ENCODE measurements around the gene ZNF143.
"Not testable (repeated sequence)": the region's sequence is repeated elsewhere in the genome, so short reads cannot be mapped to it uniquely, and the experiment has no call there.

ZNF143 gene

DNA sequence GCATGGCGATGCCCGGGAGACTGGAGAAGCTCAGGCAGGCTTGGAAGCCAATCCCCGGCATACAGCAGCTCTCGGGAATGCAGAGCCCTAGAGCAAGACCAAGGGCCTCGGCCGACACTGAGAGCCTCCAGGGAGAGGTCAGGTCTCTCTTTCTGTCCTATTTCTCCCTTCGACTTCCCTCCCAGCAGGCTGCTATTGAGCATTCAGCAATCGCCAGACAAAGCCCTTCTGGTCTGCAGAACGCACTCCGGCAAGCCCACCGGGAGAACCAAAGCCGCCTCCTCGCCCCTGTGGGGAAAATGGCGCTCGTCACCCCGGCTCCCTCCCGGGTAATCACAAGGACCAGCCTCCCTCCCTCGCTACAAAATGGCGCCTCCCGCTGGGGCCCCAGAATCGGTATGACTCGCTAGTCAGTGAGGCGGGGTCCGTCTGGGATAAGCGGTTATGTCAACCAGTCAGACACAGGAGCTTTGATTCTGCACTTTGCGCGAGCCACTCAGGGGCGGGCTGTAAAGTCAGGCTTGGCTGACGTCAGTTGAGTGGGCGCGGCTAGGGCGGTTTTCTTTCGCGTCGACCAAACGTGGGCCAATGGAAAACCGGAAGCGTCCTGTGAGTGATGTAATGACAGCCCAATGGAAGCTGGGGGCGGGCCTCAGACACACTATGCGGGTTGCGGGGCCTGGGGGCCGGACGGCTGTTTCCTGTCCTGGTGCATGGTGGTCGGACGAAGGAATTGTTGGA, at the start of gene ZNF143:
TSS of gene ZNF143 (plus strand) at position 691 of the 741 bp plus-strand sequence. CDS start 10,297 bp downstream, outside the sequence.
- peak; percentile 92 for DNase-seq

DNA sequence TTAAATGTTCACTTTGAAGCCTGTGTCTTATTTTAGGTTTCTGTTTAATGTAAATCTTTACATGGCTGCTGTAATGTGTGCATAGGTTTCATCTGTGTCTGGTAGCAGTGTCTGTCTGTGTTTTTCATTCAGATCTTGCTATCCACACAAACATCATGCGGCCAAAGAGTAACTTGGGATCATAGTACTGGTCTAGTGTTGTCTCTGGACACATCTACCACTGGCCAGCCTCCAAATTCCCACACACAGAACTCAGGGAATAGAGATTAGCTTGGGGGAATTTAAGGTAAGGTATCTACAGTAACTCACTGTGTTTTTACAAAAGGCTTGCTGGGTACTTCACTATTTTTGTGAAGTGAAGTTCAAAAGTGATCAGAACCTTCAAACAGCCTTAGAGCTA, 32.1 kb upstream of the ZNF143 start:
- no peak for DNase-seq

DNA sequence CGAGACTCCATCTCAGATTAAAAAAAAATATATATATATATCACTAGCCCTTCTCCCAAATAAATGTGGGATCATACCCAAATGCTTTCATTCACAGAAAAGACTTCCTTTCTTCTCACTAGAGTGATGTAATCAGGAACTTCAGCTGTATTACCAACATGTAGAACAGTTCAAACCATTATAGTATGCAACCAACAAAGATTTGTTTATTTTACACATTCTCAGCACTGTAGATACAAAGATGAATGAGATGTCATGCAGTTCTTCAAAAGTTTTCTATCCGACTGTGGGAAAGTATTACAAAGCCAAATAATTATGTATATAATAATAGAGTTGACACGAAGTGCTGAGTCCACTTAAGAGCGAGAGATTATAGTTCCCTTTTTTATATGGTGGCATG, 22.2 kb upstream of the ZNF143 start:
- no peak for DNase-seq

DNA sequence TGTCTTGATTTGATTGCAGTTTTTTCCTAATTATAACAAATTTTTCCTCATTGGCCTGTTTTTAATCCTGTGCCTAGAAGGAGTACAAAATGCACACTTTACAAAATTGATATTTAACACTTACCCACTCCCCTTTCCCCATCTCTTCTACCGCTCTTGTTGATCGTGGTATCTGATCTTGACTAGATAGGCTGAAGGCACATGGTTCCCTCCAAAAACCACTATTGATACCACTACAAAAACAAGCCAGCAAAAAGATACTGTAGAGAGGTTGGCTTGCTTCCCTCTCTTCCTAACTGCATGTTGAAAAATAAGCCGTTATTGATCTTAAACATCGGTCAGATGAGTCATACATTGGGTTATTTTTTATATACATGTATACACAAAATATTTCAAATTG, 14.6 kb upstream of the ZNF143 start:
- no peak for DNase-seq

DNA sequence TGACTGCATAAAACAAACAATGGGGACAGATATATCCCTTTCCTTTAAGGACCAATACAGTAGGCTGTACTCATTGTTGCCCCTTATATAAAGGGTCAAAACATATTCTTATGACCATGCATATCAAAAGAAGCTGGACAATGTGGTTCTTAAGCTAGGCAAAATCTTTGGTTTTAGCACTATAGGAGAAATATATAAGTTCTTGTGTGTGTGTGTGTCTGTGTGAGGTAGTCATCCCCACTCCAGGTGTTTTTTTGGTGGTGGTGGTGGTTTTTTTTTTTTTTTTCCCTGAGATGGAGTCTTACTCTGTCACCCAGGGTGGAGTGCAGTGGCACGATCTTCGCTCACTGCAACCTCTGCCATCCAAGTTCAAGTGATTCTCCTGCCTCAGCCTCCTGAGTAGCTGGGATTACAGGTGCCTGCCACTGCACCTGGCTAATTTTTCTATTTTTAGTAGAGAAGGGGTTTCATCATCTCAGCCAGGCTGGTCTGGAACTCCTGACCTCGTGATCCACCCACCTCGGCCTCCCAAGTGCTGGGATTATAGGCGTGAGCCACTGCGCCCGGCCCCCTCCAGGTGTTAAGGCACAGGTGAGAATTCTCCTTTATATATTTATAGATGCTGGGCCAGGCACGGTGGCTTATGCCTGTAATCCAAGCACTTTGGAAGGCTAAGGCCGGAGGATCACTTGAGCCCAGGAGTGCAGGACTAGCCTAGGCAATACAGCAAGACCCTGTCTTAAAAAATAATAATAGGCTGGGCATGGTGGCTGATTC, 12.0 kb upstream of the ZNF143 start:
- DNase-seq, result no peak

DNA sequence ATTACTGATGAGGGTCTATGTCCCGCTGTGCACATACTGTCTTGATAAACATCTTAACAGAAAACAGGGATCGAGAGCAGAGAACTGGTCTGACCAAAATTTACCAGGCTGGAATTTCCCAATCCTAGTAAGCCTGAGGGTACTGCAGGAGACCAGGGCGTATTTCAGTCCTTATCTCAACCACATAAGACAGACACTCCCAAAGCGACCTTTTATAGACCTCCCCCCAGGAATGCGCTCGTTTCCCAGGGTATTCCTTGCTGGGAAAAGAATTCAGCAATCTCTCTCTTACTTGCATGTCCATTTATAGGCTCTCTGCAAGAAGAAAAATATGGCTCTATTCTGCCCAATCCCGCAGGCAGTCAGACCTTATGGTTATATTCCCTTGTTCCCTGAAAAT, 8.8 kb upstream of the ZNF143 start:
- DNase-seq, result not testable (repeated sequence)

DNA sequence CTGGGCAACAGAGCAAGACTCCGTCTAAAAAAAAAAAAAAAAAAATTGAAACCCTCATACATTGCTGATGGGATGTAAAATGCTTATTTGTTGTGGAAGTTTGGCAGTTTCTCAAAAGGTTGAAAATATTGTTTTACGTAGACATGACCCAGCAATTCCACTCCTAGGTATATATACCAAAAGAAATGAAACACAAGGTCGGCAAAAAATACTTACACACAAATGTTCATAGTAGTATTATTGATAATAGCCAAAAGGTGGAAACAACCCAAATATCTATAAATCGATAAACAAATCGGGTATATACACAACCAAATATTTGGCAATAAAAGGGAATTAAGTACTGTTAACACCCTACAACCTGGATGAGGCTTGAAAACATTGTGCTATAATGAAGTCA, 5.1 kb upstream of the ZNF143 start:
- DNase-seq, result no peak

DNA sequence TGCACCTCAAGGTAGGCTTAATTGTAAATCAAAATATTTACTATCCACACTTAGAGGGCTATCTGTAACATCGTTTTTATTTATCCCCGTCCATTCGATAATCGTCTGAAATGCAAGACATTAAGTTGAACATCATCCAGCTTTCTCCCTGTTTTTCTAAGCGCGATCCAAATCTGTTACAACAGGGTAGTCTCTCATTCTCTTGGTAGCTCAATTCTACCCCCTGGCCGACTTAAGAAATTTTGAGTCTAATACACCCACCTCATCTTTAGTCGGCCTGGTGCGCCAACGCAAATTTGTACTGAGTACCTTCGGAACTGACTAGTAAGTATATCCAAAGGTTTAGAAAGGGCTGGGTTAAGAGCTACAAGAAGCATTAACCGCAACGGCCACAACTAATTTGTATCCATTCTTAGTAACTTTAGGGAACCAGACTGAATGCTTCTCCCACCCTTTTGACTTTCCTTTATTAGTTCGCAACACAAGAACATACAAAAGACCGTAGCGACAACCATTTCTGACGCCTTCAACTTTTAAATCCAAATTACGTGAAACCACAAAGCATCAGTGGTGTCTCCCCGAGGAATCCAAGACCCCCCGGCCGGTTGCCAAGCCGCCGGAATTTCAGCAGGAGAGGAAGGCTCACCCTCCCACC, 1.0 kb upstream of the ZNF143 start:
- DNase-seq, result no peak

DNA sequence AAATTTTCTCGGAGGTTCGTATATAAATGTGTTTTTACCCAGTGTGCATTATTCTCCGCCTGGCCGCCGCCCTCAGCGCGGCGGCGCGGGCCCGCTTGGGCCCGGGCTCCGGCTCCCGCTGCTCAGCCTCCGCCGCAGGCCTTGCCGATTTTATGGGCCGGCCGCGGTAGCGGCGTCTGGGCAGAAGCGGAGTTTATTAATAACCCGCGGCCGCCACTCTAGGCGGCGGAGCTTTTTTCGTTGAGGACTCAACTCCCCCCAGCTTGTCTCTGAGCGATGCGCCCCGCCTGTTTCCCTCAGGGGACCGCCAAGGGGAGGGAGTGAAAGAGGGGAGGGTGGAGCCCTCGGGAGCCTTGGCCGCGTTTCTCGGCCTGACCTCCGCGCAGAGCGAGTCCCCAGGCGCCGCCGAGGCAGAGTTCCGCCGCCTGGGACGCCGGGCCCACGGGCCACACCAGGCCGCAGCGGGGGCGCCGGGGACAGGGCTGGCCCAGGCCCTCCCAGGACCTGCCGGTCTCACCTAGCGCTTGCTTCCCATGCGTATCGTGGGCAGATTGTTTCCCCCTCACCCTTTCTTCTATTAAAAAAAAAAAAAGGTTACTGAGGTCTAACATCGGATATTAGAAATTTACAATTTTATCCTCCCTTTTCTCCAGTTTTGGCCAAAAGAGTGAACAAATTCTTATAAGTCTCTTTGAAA, 399 bp downstream of the ZNF143 start:
- peak; percentile 26 for DNase-seq

DNA sequence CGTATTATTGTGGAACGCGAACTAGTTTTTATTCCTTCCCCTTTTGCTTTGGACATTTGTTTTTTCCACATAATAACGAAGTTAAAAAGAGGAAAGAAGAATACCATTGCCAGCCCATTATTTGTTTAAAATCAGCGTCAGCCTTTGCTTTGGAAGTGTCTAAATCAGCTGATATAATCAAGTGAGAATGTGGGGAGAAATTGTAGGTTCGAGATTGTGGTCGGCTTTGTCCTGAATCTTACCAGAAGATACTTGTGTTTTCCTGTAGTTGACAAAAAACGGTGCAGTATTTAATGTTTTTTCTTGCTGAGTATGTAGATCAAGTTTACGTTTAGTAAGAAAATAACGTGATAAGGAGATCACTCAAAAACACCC, 935 bp downstream of the ZNF143 start:
- no peak for DNase-seq

DNA sequence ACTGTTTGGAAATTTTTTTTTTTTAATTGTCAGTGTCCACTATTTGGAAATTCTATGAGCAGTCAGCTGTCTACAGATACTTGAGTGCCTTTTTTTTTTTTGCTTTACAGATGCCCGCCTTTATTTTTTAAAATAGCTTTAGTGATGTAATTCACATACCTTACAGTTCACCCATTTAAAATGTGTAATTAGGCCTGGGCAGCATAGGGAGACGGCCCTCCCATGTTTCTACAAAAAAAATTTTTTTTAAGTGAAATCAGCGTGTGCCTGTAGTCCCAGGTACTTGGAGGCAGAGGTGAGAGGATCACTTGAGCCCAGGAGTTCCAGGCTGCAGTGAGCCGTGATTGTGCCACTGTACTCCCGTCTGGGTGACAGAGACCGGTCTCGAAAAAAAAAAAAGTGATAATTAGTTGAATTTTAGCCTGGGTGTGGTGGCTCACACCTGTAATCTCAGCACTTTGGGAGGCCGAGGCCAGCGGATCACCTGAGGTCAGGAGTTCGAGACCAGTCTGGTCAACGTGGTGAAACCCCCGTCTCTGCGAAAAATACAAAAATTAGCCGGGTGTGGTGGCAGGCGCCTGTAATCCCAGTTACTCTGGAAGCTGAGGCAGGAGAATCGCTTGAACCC, 1.5 kb downstream of the ZNF143 start:
- no peak for DNase-seq

DNA sequence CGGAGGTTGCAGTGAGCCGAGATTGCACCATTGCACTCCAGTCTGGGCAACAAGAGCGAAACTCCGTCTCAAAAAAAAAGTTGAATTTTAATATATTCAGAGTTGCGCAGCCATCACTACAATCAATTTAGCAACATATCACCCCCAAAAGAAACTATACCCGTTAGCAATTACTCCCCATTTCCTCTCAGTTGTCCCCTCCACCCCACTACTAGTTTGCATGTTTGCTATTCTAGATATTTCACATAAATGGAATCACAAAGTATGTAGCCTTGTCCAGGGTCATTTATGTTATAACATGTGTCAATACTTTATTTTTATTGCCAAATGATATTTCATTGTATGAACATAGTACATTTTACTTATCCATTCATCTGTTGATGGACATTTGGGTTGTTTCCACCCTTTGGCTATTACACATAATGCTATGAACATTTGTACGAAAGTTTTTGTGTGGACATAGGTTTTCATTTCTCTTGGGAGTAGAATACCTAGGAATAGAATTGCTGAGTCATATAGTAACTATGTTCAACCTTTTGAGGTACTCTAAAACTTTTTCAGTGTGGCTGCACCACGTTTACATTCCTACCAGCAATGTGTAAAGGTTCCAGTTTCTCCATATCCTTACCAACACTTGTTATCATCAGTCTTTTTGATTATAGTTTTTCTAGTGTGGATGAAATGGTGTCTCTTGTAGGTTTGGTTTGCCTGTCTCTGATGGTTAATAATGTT, 2.2 kb downstream of the ZNF143 start:
- no peak for DNase-seq

DNA sequence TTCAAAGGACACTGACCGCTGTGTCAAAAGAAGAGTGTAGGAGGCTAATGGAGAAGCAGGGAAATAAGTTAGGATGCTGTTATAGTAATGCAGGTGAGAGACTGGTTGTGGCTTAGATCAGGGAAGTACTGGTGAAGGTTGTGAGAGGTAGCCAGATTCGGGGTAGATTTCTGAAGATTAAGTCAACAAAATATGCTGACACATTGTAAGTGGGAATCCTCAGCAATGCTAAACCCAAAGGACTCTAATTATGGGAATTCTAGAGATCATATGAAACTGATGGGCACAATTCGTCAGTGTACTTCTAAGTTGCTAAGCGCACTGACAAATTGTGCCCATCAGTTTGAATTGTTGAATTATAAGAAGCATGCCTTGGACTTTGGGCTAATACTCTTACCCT, 10.0 kb downstream of the ZNF143 start:
- no peak for DNase-seq

DNA sequence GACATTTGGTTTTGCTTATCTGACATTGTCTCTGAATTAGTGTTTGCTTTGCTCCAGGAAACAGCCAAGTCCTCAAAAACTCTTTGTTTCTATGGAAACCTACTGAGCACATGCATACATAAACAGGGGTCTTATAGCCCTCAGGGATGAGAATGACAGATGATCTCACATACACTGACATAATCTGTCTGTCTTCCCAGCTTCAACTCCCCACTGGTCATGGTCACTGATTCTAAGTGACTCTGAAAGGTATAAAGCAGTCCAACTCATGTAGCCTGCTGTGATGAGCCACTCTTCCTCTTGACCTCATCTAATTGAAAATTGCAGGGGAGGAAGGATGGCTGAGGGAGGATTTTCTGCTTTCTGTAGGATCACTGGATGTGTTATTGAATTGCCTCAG, 12.6 kb downstream of the ZNF143 start:
- DNase-seq, result no peak

DNA sequence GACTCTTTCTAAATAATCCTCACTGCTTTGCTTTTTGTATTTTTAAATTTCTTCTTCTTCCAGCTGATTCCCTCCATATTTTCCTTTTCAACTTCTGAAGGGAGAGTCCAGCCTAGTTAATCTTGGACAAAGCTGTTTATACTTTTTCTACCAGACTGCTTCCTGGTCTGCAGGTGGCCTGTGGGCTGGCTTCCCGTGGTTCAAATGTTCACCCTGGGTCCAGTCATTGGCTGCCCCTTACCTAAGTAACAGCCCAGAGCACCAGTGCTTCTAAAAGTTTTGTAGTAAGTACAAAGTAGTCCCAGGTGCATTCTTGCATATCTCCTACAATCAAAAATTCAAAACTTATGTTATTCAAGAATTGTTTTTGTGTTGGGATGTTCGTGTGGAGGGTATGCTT, 19.1 kb downstream of the ZNF143 start:
- DNase-seq, result no peak

DNA sequence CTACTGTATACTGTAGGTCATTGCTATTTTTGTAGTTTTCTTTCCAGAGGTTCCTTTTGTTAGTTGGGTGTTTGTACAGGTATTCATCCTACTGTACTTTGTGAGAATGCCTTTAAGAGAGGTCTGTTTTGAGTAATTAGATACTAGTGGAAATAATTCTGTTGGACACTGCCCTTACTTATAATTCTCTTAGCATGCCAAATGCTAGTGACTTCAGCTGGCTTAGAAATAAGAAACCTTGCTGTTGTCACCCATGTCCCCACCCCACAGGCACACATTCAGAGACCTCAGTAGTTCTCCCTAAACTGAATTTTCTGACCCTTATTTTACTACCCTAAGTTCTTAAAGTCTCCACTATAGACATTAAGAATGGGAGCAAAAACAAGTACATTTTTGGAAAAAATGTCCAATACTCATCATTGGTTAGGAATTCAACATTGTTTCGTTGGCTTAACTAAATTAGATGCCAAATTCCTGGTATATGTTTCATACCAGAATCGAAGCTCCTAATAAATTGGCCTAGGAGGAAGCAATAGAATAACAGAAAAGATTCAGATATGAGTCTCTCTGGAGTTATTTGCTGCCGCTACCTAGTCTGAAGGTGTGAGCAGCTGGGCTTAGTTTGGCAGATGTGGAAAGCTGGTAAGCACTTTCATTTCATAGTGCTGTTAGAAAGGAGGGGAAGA, 28.4 kb downstream of the ZNF143 start:
- no peak for DNase-seq

DNA sequence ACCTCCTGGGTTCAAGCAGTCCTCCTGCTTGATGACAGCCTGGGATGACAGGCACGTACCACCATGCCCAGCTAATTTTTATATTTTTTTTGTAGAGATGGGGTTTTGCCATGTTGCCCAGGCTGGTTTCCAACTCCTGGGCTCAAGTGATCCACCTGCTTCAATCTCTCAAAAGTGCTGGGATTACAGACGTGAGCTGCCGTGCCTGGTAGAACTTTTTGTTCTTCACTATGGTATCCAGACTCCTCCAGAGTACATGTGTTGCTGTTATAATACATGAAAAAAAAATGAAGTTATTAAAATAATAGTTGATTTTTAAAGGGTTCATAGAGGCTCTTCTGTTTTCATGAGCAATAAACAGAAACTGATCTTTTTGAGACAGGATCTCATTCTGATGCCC, 29.6 kb downstream of the ZNF143 start:
- DNase-seq, result no peak

DNA sequence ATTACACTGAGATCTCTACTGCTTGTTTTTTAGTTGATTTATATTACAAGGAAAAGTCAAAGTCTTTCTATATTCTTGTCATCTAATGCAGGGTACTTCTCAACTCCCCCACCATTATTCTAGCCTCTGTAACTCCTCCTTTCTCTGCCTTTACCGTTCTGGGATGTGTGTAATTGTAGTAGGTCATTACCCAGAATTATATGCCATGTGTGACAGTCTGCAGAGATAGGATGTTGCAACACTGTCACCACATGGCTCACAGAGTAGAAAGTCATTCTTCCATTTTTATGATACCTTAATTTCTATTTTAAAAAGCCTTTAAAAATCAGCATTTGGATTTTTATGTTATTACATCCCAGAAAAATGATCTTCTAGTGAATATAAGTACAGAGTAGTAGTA, 32.7 kb downstream of the ZNF143 start:
- DNase-seq, result no peak

DNA sequence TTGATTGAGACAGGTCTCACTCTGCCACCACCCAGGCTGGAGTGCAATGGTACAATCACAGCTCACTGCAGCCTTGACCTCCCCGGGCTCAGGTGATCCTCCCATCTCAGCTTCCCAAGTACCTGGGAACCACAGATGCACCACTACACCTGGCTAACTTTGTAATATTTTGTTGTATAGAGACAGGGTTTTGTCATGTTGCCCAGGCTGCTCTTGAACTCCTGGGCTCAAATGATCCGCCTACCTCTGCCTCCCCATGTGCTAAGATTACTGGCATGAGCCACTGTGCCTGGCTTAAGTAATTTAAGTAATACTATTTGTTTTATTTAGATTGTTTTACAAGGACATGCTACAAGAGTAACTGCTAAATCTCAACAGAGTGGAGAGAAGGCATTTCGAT, 33.5 kb downstream of the ZNF143 start:
- no peak for DNase-seq

DNA sequence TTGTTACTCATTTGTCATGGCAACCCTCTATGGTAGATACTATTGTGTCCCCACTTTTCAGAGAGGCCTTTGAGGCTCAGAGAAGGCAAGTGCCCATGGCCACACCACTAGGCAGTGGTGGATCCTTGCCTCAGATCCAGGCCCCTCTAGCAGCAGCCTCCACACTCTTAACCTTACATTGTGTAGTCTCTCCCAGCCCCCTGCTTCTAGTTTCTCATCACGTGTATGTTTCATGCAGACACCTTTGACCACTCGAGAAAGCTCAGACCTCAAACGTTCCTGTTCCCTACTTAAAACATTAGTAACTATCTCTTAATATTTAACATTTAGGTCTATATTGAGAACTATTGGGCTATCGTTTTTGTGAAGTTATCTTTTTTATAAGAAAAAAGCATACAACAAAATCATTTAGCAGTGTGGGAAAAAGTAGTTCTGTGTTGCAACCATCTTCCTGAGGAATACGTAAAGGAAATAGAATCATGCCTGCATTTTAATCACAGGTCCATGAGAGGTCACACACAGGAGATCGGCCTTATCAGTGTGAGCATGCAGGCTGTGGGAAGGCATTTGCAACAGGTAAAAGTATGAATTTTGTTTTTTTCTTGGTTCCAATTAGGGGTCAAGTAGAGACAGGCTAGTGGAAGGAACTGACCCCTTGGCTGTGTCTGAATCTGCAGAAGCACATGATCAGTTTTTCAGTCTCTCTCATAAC, 35.1 kb downstream of the ZNF143 start:
- no peak for DNase-seq
